ENCODE results near the gene CCL20. TPM values are rescaled to one million over a fixed set of nuclear protein-coding genes. Genes with fewer than 3 reads are reported as not detected.

Gene CCL20
- total RNA-seq, 1 experiment from 2014 or later, result 3.5 TPM

DNA sequence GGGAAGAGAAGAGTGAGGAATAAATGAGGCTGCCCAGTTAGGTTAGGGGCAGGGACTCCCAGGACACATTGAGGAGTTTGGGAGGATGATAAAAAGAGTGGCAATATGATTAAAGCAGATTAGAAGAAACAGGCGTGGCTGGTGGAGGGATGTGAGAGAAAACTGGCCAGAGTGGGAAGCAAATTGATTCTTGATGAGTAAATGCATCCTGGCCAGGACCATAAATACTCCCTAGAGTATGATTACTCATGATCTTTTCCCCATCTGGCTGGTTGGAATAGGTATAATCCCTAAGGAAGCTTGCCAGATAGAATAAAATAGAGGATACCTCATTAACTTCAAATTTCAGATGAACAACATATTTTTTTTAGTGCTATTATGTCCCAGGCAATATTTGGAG lies 36.3 kb downstream of the CCL20 start:
- BruUV-seq (replicated peaks), result no TSS peak
- Histone ChIP-seq H3K4me1 (peaks cover 4% of the 10 kb centered on the region; the same call in 1 of the 2 replicates), H3K36me3 (ENCODE audit: control insufficient read depth, insufficient read depth, low read length) (no peaks in the 10 kb centered on the region), H3K4me3 (ENCODE audit: low read depth, low read length) (no peak overlapping the region), H3K27me3 (replicated peaks; ENCODE audit: control insufficient read depth, insufficient read depth, low read length) (no peaks in the 10 kb centered on the region), H3K9me3 (no peaks in the 10 kb centered on the region)
- peaks cover 13% of the 10 kb centered on the region for H3K9me3 Mint-ChIP-seq (ENCODE audit: unreplicated experiment)
- no peaks in the 10 kb centered on the region for H3K27me3 Mint-ChIP-seq (ENCODE audit: insufficient read depth, unreplicated experiment)
- ChIA-PET CTCF (no interaction called here), POLR2A (no interaction called here)
- TF ChIP-seq, protein P1, sequence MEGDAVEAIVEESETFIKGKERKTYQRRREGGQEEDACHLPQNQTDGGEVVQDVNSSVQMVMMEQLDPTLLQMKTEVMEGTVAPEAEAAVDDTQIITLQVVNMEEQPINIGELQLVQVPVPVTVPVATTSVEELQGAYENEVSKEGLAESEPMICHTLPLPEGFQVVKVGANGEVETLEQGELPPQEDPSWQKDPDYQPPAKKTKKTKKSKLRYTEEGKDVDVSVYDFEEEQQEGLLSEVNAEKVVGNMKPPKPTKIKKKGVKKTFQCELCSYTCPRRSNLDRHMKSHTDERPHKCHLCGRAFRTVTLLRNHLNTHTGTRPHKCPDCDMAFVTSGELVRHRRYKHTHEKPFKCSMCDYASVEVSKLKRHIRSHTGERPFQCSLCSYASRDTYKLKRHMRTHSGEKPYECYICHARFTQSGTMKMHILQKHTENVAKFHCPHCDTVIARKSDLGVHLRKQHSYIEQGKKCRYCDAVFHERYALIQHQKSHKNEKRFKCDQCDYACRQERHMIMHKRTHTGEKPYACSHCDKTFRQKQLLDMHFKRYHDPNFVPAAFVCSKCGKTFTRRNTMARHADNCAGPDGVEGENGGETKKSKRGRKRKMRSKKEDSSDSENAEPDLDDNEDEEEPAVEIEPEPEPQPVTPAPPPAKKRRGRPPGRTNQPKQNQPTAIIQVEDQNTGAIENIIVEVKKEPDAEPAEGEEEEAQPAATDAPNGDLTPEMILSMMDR (IDR thresholded peaks at IDR 0.05; ENCODE audit: insufficient read depth in 1 of 2, low read depth in 1 of 2, low read length in 1 of 2, severe bottlenecking in 1 of 2, unreplicated experiment in 1 of 2), result no peak
- H3K4me3 Mint-ChIP-seq (ENCODE audit: unreplicated experiment), result no peak overlapping the region
- DNase-seq, result no peak
- peaks cover 14% of the 10 kb centered on the region for H3K4me1 Mint-ChIP-seq (ENCODE audit: low read depth, unreplicated experiment)
- intact Hi-C loops (cut with micrococcal nuclease; ENCODE audit: unreplicated experiment), result no loop called here
- no peak overlapping the region for H3K27ac Mint-ChIP-seq (ENCODE audit: unreplicated experiment)
- H3K36me3 Mint-ChIP-seq (ENCODE audit: insufficient read depth, unreplicated experiment), result no peaks in the 10 kb centered on the region

DNA sequence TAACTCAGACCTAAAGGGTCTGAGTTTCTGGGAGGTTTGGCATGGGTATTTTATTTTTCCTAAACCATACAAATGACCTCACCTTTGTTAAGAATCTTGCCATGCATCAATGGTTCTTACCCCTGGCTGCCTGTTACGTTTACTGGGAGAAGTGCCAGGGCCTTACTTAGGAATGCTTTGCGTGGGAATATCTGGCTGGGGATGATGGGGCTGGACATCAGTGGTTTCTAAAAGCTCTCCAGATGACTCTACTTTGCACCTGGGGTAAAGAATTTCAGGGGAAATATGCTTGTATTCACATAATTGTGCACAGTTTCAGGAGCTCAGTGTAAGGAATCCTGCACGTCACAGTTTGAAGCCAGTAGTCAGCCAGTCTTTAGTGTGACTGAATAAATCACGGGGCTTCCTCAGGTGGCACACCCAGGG lies 39.6 kb downstream of the CCL20 start:
- DNase-seq, result no peak
- Mint-ChIP-seq H3K4me3 (ENCODE audit: unreplicated experiment) (no peak overlapping the region), H3K27ac (ENCODE audit: unreplicated experiment) (no peak overlapping the region), H3K27me3 (ENCODE audit: insufficient read depth, unreplicated experiment) (no peaks in the 10 kb centered on the region), H3K4me1 (ENCODE audit: low read depth, unreplicated experiment) (peaks cover 6% of the 10 kb centered on the region), H3K9me3 (ENCODE audit: unreplicated experiment) (peaks cover 3% of the 10 kb centered on the region), H3K36me3 (ENCODE audit: insufficient read depth, unreplicated experiment) (no peaks in the 10 kb centered on the region)
- intact Hi-C loops (cut with micrococcal nuclease; ENCODE audit: unreplicated experiment), result no loop called here
- no TSS peak for BruUV-seq (replicated peaks)
- peaks cover 4% of the 10 kb centered on the region; the same call in 1 of the 2 replicates for H3K4me1 ChIP-seq
- H3K4me3 ChIP-seq (ENCODE audit: low read depth, low read length), result no peak overlapping the region
- H3K36me3 ChIP-seq (ENCODE audit: control insufficient read depth, insufficient read depth, low read length), result no peaks in the 10 kb centered on the region
- H3K27me3 ChIP-seq (replicated peaks; ENCODE audit: control insufficient read depth, insufficient read depth, low read length), result no peaks in the 10 kb centered on the region
- H3K9me3 ChIP-seq, result no peaks in the 10 kb centered on the region
- POLR2A ChIA-PET, result no interaction called here
- TF ChIP-seq, protein P1 (IDR thresholded peaks at IDR 0.05; ENCODE audit: insufficient read depth in 1 of 2, low read depth in 1 of 2, low read length in 1 of 2, severe bottlenecking in 1 of 2, unreplicated experiment in 1 of 2), result no peak
- CTCF ChIA-PET, result no interaction called here

DNA sequence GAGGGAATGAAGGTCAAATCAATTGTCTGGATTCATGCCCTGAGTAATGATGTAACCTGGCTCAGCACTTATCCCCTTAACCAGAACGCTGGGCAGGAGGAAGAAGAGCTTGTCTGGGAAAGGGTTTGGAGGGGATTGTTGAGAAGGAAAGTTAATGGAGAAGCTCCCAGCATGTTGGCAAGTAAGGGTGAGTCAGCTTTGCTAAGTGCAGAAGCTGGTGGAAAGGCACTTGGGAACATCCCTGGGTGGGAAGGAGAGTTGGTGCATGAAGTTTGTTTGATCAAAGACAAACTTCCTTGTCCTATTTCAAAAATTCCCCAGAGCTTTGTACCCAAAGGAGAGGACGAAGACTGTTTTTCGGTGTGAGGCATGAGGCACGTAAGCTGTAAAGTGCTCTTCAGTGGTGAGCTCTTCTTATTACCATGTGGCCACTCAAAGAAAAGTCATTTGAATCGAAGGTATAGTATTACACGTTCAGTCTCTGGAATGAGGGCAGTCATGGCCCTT lies 40.2 kb downstream of the CCL20 start:
- Histone ChIP-seq H3K36me3 (ENCODE audit: control insufficient read depth, insufficient read depth, low read length) (no peaks in the 10 kb centered on the region), H3K9me3 (no peaks in the 10 kb centered on the region), H3K4me3 (ENCODE audit: low read depth, low read length) (no peak overlapping the region), H3K27me3 (replicated peaks; ENCODE audit: control insufficient read depth, insufficient read depth, low read length) (no peaks in the 10 kb centered on the region), H3K4me1 (no peaks in the 10 kb centered on the region)
- ChIA-PET CTCF (no interaction called here), POLR2A (no interaction called here)
- DNase-seq, result no peak
- peaks cover under 1% of the 10 kb centered on the region for H3K4me1 Mint-ChIP-seq (ENCODE audit: low read depth, unreplicated experiment)
- H3K36me3 Mint-ChIP-seq (ENCODE audit: insufficient read depth, unreplicated experiment), result no peaks in the 10 kb centered on the region
- H3K9me3 Mint-ChIP-seq (ENCODE audit: unreplicated experiment), result no peaks in the 10 kb centered on the region
- no peak overlapping the region for H3K27ac Mint-ChIP-seq (ENCODE audit: unreplicated experiment)
- no TSS peak for BruUV-seq (replicated peaks)
- no peak overlapping the region for H3K4me3 Mint-ChIP-seq (ENCODE audit: unreplicated experiment)
- TF ChIP-seq, protein P1 (IDR thresholded peaks at IDR 0.05; ENCODE audit: insufficient read depth in 1 of 2, low read depth in 1 of 2, low read length in 1 of 2, severe bottlenecking in 1 of 2, unreplicated experiment in 1 of 2), result no peak
- intact Hi-C loops (cut with micrococcal nuclease; ENCODE audit: unreplicated experiment), result no loop called here
- no peaks in the 10 kb centered on the region for H3K27me3 Mint-ChIP-seq (ENCODE audit: insufficient read depth, unreplicated experiment)

All from Caco-2 (cell line).